ENCODE results near the gene USP22. TPM values are rescaled to one million over a fixed set of nuclear protein-coding genes. Genes with fewer than 3 reads are reported as not detected.

USP22 gene
- total and polyA plus RNA-seq, 2 of the 4 experiments (the other 2 are of a cell fraction): 161 to 319 TPM

- Histone ChIP-seq H3K56ac (ENCODE audit: extremely low read depth, insufficient read depth, low read length) (no peak overlapping the region), H3K27me3 (ENCODE audit: control insufficient read depth, insufficient read depth, low read length) (peaks cover 3% of the 10 kb centered on the region; the same call in 1 of the 2 replicates), H2BK120ac (ENCODE audit: low read depth, low read length) (no peak overlapping the region), H2AFZ (replicated peaks; ENCODE audit: low read length, poor library complexity) (no peak overlapping the region), H2AK9ac (replicated peaks; ENCODE audit: low read depth, low read length, poor library complexity) (no peak overlapping the region), H4K8ac (ENCODE audit: low read depth in 2 of 2, low read length in 2 of 2) (no peak overlapping the region), H3K14ac (replicated peaks; ENCODE audit: low read depth, low read length) (no peak overlapping the region), H3K9me3 (ENCODE audit: control insufficient read depth, insufficient read depth, low read length) (no peaks in the 10 kb centered on the region), H2BK15ac (ENCODE audit: low read depth, low read length) (no peak overlapping the region), H4K5ac (ENCODE audit: low read depth, low read length) (no peak overlapping the region), H3K27ac (ENCODE audit: insufficient read depth, low read length) (no peak overlapping the region), H4K20me1 (ENCODE audit: insufficient read depth, low read length) (no peaks in the 10 kb centered on the region), H3K4me2 (ENCODE audit: low read depth, low read length) (no peak overlapping the region), H3K9me1 (ENCODE audit: insufficient read depth, low read length) (0 out of 2 replicates have a peak, but pooled peaks cover 3% of the 10 kb centered on the region), H4K91ac (ENCODE audit: insufficient read depth, low read depth, low read length) (no peak overlapping the region), H3K9ac (ENCODE audit: low read depth, low read length) (no peak overlapping the region), H3K4me3 (ENCODE audit: insufficient read depth, low read depth, low read length) (no peak overlapping the region), H3K18ac (ENCODE audit: low read depth, low read length) (no peak overlapping the region), H3K4ac (ENCODE audit: low read depth, low read length) (no peak overlapping the region), H2BK20ac (ENCODE audit: low read depth, low read length) (no peak overlapping the region), H3K23ac (ENCODE audit: low read depth, low read length) (no peak overlapping the region), H3K4me1 (ENCODE audit: control insufficient read depth, insufficient read depth, low read length) (peaks cover 2% of the 10 kb centered on the region; the same call in 1 of the 2 replicates), H3K36me3 (ENCODE audit: control insufficient read depth, insufficient read depth, low read length) (no peaks in the 10 kb centered on the region), H2AK5ac (ENCODE audit: low read depth, low read length) (no peak overlapping the region), H2BK5ac (ENCODE audit: low read depth, low read length, poor library complexity, severe bottlenecking) (no peak overlapping the region), H3K79me1 (ENCODE audit: low read depth in 1 of 2, low read length in 2 of 2) (no peaks in the 10 kb centered on the region)
- DNase-seq (no peak), ATAC-seq (ENCODE audit: low read depth) (no peak)
- BruUV-seq (replicated peaks): no TSS peak
- dilution Hi-C loops (cut with HindIII; ENCODE audit: low sequenced_read_pairs, unreplicated experiment) (no loop called here), in situ Hi-C loops (cut with MboI; ENCODE audit: low sequenced_read_pairs) (no loop called here), intact Hi-C loops (cut with micrococcal nuclease) (no loop called here)
- WGBS, 2 experiments (ENCODE audit: extremely low coverage in 2 of 2, insufficient read length in 1 of 2): no CpG with 5 or more reads among the region's 3 CpGs
- ChIA-PET CTCF (no interaction called here), POLR2A (ENCODE audit: unreplicated experiment) (no interaction called here)
- TF ChIP-seq NFE2L2 (IDR thresholded peaks at IDR 0.05; ENCODE audit: low read depth, low read length) (no peak), MAZ (IDR thresholded peaks at IDR 0.05; ENCODE audit: borderline replicate concordance, low read depth, low read length) (no peak), CHD1 (IDR thresholded peaks at IDR 0.05; ENCODE audit: low read depth, low read length) (no peak), ELK1 (IDR thresholded peaks at IDR 0.05; ENCODE audit: borderline replicate concordance, low read depth, low read length) (no peak), MXI1 (IDR thresholded peaks at IDR 0.05; ENCODE audit: borderline replicate concordance, low read depth, low read length) (no peak)
Measured at GRCh38 chr17:20988896-20989295, 53.9 kb downstream of the USP22 start.
